ENCODE measurements around the gene DNAJC1. TPM values are rescaled to one million over a fixed set of nuclear protein-coding genes. Genes with fewer than 3 reads are reported as not detected.

The DNAJC1 gene
- total and polyA plus RNA-seq, 4 donors, result 21.2 to 48.1 (median 32.5) TPM

GRCh38 chr10:22005763-22006162, 2.2 kb upstream of the DNAJC1 start:
- no peak overlapping the region for H3K27ac ChIP-seq (ENCODE audit: low read depth in 1 of 2, low read length in 2 of 2)
- H3K9me3 ChIP-seq (ENCODE audit: control insufficient read depth in 4 of 4, low read length in 3 of 4), result no peaks in the 10 kb centered on the region
- H3K9ac ChIP-seq (ENCODE audit: low read depth in 1 of 2, low read length in 2 of 2), result no peak overlapping the region
- peaks cover 0 to 18% (median 5%) of the 10 kb centered on the region in 4 donors for H3K4me1 ChIP-seq (ENCODE audit: control insufficient read depth in 4 of 4, insufficient read depth in 4 of 4, low read length in 3 of 4)
- no peak for TF ChIP-seq FOXA1 (IDR thresholded peaks at IDR 0.05)
- no peak for TF ChIP-seq GABPA (IDR thresholded peaks at IDR 0.05 in 1 of 2, conservative IDR thresholded peaks at IDR 0.05 in 1 of 2)
- H3K27me3 ChIP-seq (ENCODE audit: control insufficient read depth in 4 of 4, insufficient read depth in 4 of 4, low read length in 3 of 4), result no peaks in the 10 kb centered on the region
- 70% methylated on average over 2 of the region's 2 CpGs for WGBS
- no peak overlapping the region for H3K4me3 ChIP-seq (ENCODE audit: low read depth in 1 of 3, low read length in 3 of 3)
- no peaks in the 10 kb centered on the region for H3K36me3 ChIP-seq (ENCODE audit: control insufficient read depth in 4 of 4, insufficient read depth in 3 of 4, low read depth in 1 of 4, low read length in 3 of 4)
- no peak for DNase-seq (ENCODE audit: low spot score)

- Histone ChIP-seq H3K27ac (ENCODE audit: low read depth in 1 of 2, low read length in 2 of 2) (peak overlapping the region; percentile 97 to 98), H3K9ac (ENCODE audit: low read depth in 1 of 2, low read length in 2 of 2) (peak overlapping the region; percentile 39 to 94), H3K9me3 (ENCODE audit: control insufficient read depth in 4 of 4, low read length in 3 of 4) (no peaks in the 10 kb centered on the region), H3K4me3 (ENCODE audit: low read depth in 1 of 3, low read length in 3 of 3) (peak overlapping the region; percentile 24 to 98 (median 74)), H3K4me1 (ENCODE audit: control insufficient read depth in 4 of 4, insufficient read depth in 4 of 4, low read length in 3 of 4) (peaks cover 0 to 18% (median 5%) of the 10 kb centered on the region in 4 donors), H3K27me3 (ENCODE audit: control insufficient read depth in 4 of 4, insufficient read depth in 4 of 4, low read length in 3 of 4) (no peaks in the 10 kb centered on the region), H3K36me3 (ENCODE audit: control insufficient read depth in 4 of 4, insufficient read depth in 3 of 4, low read depth in 1 of 4, low read length in 3 of 4) (no peaks in the 10 kb centered on the region)
- DNase-seq (ENCODE audit: low spot score), result no peak
- TF ChIP-seq GABPA (IDR thresholded peaks at IDR 0.05 in 1 of 2, conservative IDR thresholded peaks at IDR 0.05 in 1 of 2), result peak in 1 of 2 donors; percentile 34
- no peak for TF ChIP-seq MAX (IDR thresholded peaks at IDR 0.05)
- peak; percentile 6 for TF ChIP-seq CTCF (IDR thresholded peaks at IDR 0.05; ENCODE audit: low read depth, low read length, missing input control)
- WGBS, result 6% methylated on average over 2 of the region's 2 CpGs
Measured at GRCh38 chr10:22003964-22004281, 393 bp upstream of the DNAJC1 start.

GRCh38 chr10:22002591-22003176, 846 bp downstream of the DNAJC1 start:
- no peak for DNase-seq (ENCODE audit: low spot score)
- Histone ChIP-seq H3K4me3 (ENCODE audit: low read depth in 1 of 3, low read length in 3 of 3) (peak overlapping the region; percentile 74 to 98 (median 97)), H3K36me3 (ENCODE audit: control insufficient read depth in 4 of 4, insufficient read depth in 3 of 4, low read depth in 1 of 4, low read length in 3 of 4) (no peaks in the 10 kb centered on the region), H3K27me3 (ENCODE audit: control insufficient read depth in 4 of 4, insufficient read depth in 4 of 4, low read length in 3 of 4) (no peaks in the 10 kb centered on the region), H3K9me3 (ENCODE audit: control insufficient read depth in 4 of 4, low read length in 3 of 4) (no peaks in the 10 kb centered on the region), H3K27ac (ENCODE audit: low read depth in 1 of 2, low read length in 2 of 2) (peak overlapping the region; percentile 97 to 98), H3K4me1 (ENCODE audit: control insufficient read depth in 4 of 4, insufficient read depth in 4 of 4, low read length in 3 of 4) (peaks cover 0 to 18% (median 5%) of the 10 kb centered on the region in 4 donors), H3K9ac (ENCODE audit: low read depth in 1 of 2, low read length in 2 of 2) (peak overlapping the region; percentile 86 to 94)
- under 1% methylated on average over 21 of the region's 21 CpGs for WGBS
- TF ChIP-seq JUND (IDR thresholded peaks at IDR 0.05) (no peak), ZBTB33 (IDR thresholded peaks at IDR 0.05) (no peak), CTCF (IDR thresholded peaks at IDR 0.05; ENCODE audit: low read depth, low read length, missing input control) (no peak), REST (IDR thresholded peaks at IDR 0.05) (peak; percentile 24), MAX (IDR thresholded peaks at IDR 0.05) (no peak), TAF1 (conservative IDR thresholded peaks at IDR 0.05) (no peak), HNF4A (conservative IDR thresholded peaks at IDR 0.05) (peak; percentile 18 to 27), NR2F2 (IDR thresholded peaks at IDR 0.05) (no peak), HNF4G (IDR thresholded peaks at IDR 0.05) (no peak), FOXA1 (IDR thresholded peaks at IDR 0.05) (no peak), EGR1 (IDR thresholded peaks at IDR 0.05; ENCODE audit: low read depth in 2 of 2) (no peak), GABPA (IDR thresholded peaks at IDR 0.05 in 1 of 2, conservative IDR thresholded peaks at IDR 0.05 in 1 of 2) (no peak), RAD21 (IDR thresholded peaks at IDR 0.05) (peak in 1 of 2 donors; percentile 5), YY1 (IDR thresholded peaks at IDR 0.05) (peak; percentile 42), ATF3 (IDR thresholded peaks at IDR 0.05) (no peak), FOXA2 (IDR thresholded peaks at IDR 0.05) (no peak), RXRA (IDR thresholded peaks at IDR 0.05) (no peak)

All from liver (tissue), 9 donors.